Neutrophil (primary cell): Measurements from ENCODE around the gene PLEKHM2.

Experiments used
- H3K27ac ChIP-seq: fragments of 200-600 bp; sonication (generic); 2 replicates; pipeline ENCODE4 v1.5.1; 2016; ENCODE audit warnings: mild to moderate bottlenecking, moderate library complexity
- H3K27me3 ChIP-seq: fragments of 200-600 bp; sonication (generic); 2 replicates; pipeline ENCODE4 v1.6.0; 2016; ENCODE audit warnings: mild to moderate bottlenecking
- H3K36me3 ChIP-seq: fragments of 200-600 bp; sonication (generic); 2 replicates; pipeline ENCODE4 v1.5.1; 2017
- H3K4me1 ChIP-seq, 2 experiments: fragments of 200-600 bp in 1 of 2; sonication (generic) in 1 of 2; 1 replicate in 1 of 2; 2 replicates in 1 of 2; pipeline versions ENCODE4 v1.5.1 to v1.6.1; 2013 to 2016; ENCODE audit warnings: low read depth in 1 of 2, low read length in 1 of 2, mild to moderate bottlenecking in 1 of 2, moderate library complexity in 1 of 2; ENCODE audit not compliant: control insufficient read depth in 1 of 2, insufficient read depth in 1 of 2
- H3K4me3 ChIP-seq, 2 experiments: fragments of 200-600 bp in 1 of 2; sonication (generic) in 1 of 2; 1 replicate in 1 of 2; 2 replicates in 1 of 2; pipeline ENCODE4 v1.5.1; 2013 to 2016; ENCODE audit warnings: low read depth in 1 of 2, low read length in 1 of 2, mild to moderate bottlenecking in 1 of 2, moderate library complexity in 1 of 2
- H3K9me3 ChIP-seq: fragments of 200-600 bp; sonication (generic); 2 replicates; pipeline ENCODE4 v1.5.1; 2016
- CTCF ChIP-seq: fragments of 200-600 bp; sonication (generic); IDR thresholded peaks from 2 replicates; pipeline ENCODE4 v1.5.1; 2016; ENCODE audit warnings: antibody characterized with exemption

Gene PLEKHM2

GRCh38 chr1:15756143-15757015 lies 72.3 kb downstream of the PLEKHM2 start:
- Histone ChIP-seq H3K27me3 (peaks cover 69% of the 10 kb centered on the region), H3K9me3 (no peaks in the 10 kb centered on the region), H3K4me1 (peaks cover 0 to 8% of the 10 kb centered on the region in 2 experiments)

GRCh38 chr1:15757016-15757543 lies 73.0 kb downstream of the PLEKHM2 start:
- Histone ChIP-seq H3K36me3 (no peaks in the 10 kb centered on the region), H3K9me3 (no peaks in the 10 kb centered on the region), H3K4me1 (peaks cover 0 to 8% of the 10 kb centered on the region in 2 experiments), H3K27ac (no peak overlapping the region), H3K4me3 (no peak overlapping the region), H3K27me3 (peaks cover 76% of the 10 kb centered on the region)
- no peak for TF ChIP-seq CTCF

More at GRCh38 chr1:15756143-15757015, 72.3 kb downstream of the PLEKHM2 start:
- Histone ChIP-seq H3K27ac (no peak overlapping the region), H3K36me3 (no peaks in the 10 kb centered on the region), H3K4me3 (no peak overlapping the region)
- no peak for TF ChIP-seq CTCF

GRCh38 chr1:15757575-15758342 lies 73.6 kb downstream of the PLEKHM2 start:
- TF ChIP-seq CTCF = no peak
- peaks cover 0 to 8% of the 10 kb centered on the region in 2 experiments for H3K4me1 ChIP-seq
- H3K9me3 ChIP-seq = no peaks in the 10 kb centered on the region
- no peak overlapping the region for H3K27ac ChIP-seq
- H3K4me3 ChIP-seq = no peak overlapping the region
- H3K27me3 ChIP-seq = peaks cover 83% of the 10 kb centered on the region
- no peaks in the 10 kb centered on the region for H3K36me3 ChIP-seq

- no peaks in the 10 kb centered on the region for H3K36me3 ChIP-seq
- H3K27ac ChIP-seq = no peak within 1 kb of the TSS
- no peaks in the 10 kb centered on the region for H3K9me3 ChIP-seq
- peaks cover 0 to 8% of the 10 kb centered on the region in 2 experiments for H3K4me1 ChIP-seq
- TF ChIP-seq CTCF = no peak
- H3K27me3 ChIP-seq = peaks cover 85% of the 10 kb centered on the region
- H3K4me3 ChIP-seq = no peak within 1 kb of the TSS
Observed at GRCh38 chr1:15758343-15758931, 74.3 kb downstream of the PLEKHM2 start, which contains the start of gene FBLIM1. Gene FBLIM1 (plus strand): TSS chr1:15758795. CDS start chr1:15764984, 6,189 bp downstream.

GRCh38 chr1:15758953-15759661 lies 75.0 kb downstream of the PLEKHM2 start:
- H3K4me3 ChIP-seq = no peak overlapping the region
- H3K9me3 ChIP-seq = no peaks in the 10 kb centered on the region
- no peak overlapping the region for H3K27ac ChIP-seq
- peaks cover 88% of the 10 kb centered on the region for H3K27me3 ChIP-seq
- peaks cover 0 to 8% of the 10 kb centered on the region in 2 experiments for H3K4me1 ChIP-seq
- no peaks in the 10 kb centered on the region for H3K36me3 ChIP-seq
- no peak for TF ChIP-seq CTCF
